BE2C (cell line): Measurements from ENCODE around the gene NUAK2.

Experiments used
- DNase-seq: peaks from one replicate; pipeline ENCODE4 v3.0.0-alpha.2; 2020
- H3K27me3 ChIP-seq: fragments of 250-450 bp; sonication (Bioruptor Pico); 2 replicates; pipeline ENCODE4 v1.5.1; 2020; ENCODE audit warnings: mild to moderate bottlenecking
- H3K36me3 ChIP-seq: fragments of 250-450 bp; sonication (Bioruptor Pico); 2 replicates; pipeline ENCODE4 v1.5.1; 2020; ENCODE audit warnings: mild to moderate bottlenecking
- H3K4me1 ChIP-seq: fragments of 250-450 bp; sonication (Bioruptor Pico); 2 replicates; pipeline ENCODE4 v1.5.1; 2020
- H3K4me3 ChIP-seq: 2 replicates; pipeline ENCODE4 v1.5.1; 2011; ENCODE audit warnings: low read depth, low read length
- H3K9me3 ChIP-seq: fragments of 250-450 bp; sonication (Bioruptor Pico); 2 replicates; pipeline ENCODE4 v1.5.1; 2020
- CTCF ChIP-seq: IDR thresholded peaks from 2 replicates; pipeline ENCODE4 v1.5.1; 2012; ENCODE audit warnings: mild to moderate bottlenecking, low read depth, low read length

NUAK2 gene

GRCh38 chr1:205259998-205260397 is 61.5 kb downstream of the NUAK2 start:
- H3K36me3 ChIP-seq = no peaks in the 10 kb centered on the region
- DNase-seq = no peak
- no peaks in the 10 kb centered on the region for H3K27me3 ChIP-seq
- H3K4me3 ChIP-seq = no peak overlapping the region
- H3K9me3 ChIP-seq = no peaks in the 10 kb centered on the region
- no peak for TF ChIP-seq CTCF
- peaks cover 6% of the 10 kb centered on the region for H3K4me1 ChIP-seq

GRCh38 chr1:205259324-205259832 is 62.2 kb downstream of the NUAK2 start:
- H3K36me3 ChIP-seq = no peaks in the 10 kb centered on the region
- no peak for DNase-seq
- no peaks in the 10 kb centered on the region for H3K9me3 ChIP-seq
- H3K4me1 ChIP-seq = peaks cover 6% of the 10 kb centered on the region
- H3K27me3 ChIP-seq = no peaks in the 10 kb centered on the region
- no peak for TF ChIP-seq CTCF
- H3K4me3 ChIP-seq = no peak overlapping the region

- no peaks in the 10 kb centered on the region for H3K9me3 ChIP-seq
- H3K4me3 ChIP-seq = no peak overlapping the region
- TF ChIP-seq CTCF = no peak
- H3K27me3 ChIP-seq = no peaks in the 10 kb centered on the region
- no peaks in the 10 kb centered on the region for H3K36me3 ChIP-seq
- peak; percentile 65 for DNase-seq
- peaks cover 6% of the 10 kb centered on the region for H3K4me1 ChIP-seq
Measured at GRCh38 chr1:205258719-205259118, 62.8 kb downstream of the NUAK2 start.

- Histone ChIP-seq H3K4me3 (no peak overlapping the region), H3K9me3 (no peaks in the 10 kb centered on the region), H3K4me1 (peaks cover 6% of the 10 kb centered on the region), H3K36me3 (no peaks in the 10 kb centered on the region), H3K27me3 (no peaks in the 10 kb centered on the region)
- DNase-seq = no peak
- no peak for TF ChIP-seq CTCF
Measured at GRCh38 chr1:205258261-205258691, 63.3 kb downstream of the NUAK2 start.

GRCh38 chr1:205257735-205258134 is 63.8 kb downstream of the NUAK2 start:
- Histone ChIP-seq H3K27me3 (no peaks in the 10 kb centered on the region), H3K36me3 (no peaks in the 10 kb centered on the region), H3K9me3 (no peaks in the 10 kb centered on the region), H3K4me1 (peaks cover 6% of the 10 kb centered on the region), H3K4me3 (no peak overlapping the region)
- no peak for DNase-seq
- no peak for TF ChIP-seq CTCF

- no peak for TF ChIP-seq CTCF
- no peak for DNase-seq
- H3K9me3 ChIP-seq = no peaks in the 10 kb centered on the region
- no peak overlapping the region for H3K4me3 ChIP-seq
- no peaks in the 10 kb centered on the region for H3K27me3 ChIP-seq
- H3K36me3 ChIP-seq = no peaks in the 10 kb centered on the region
- peaks cover 6% of the 10 kb centered on the region for H3K4me1 ChIP-seq
Measured at GRCh38 chr1:205256951-205257625, 64.5 kb downstream of the NUAK2 start.
